HG02973 (cell line): ENCODE measurements around the gene NDUFA6.
A peak's percentile ranks its signal among the peaks of the same experiment; 100 is the strongest.
"Not testable (repeated sequence)": the region's sequence is repeated elsewhere in the genome, so short reads cannot be mapped to it uniquely, and the experiment has no call there.

Source experiments
- ATAC-seq: cut with Tn5 transposase; IDR thresholded peaks from one replicate; pipeline ENCODE4 v1.9.1; 2021; ENCODE audit warnings: moderate library complexity; ENCODE audit not compliant: unreplicated experiment

The NDUFA6 gene

DNA sequence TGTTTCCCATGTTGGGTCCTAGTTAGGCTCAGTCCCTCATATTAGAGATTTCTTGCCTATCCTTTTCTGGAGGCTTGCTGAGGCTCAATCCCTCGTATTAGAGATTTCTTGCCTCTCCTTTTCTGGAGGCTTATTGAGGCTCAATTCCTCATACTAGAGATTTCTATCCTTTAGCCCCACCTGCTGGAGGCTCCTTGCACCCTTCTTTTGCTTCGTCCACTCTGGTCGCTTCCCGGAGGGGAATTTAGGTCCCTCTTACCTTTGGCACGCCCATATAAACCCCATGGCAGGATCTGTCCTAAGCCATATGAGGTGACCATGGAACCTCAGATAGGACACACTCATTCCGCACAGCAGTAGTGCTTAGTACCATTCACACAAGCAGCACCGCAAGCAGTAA, 24.1 kb upstream of the NDUFA6 start:
- ATAC-seq: no peak

DNA sequence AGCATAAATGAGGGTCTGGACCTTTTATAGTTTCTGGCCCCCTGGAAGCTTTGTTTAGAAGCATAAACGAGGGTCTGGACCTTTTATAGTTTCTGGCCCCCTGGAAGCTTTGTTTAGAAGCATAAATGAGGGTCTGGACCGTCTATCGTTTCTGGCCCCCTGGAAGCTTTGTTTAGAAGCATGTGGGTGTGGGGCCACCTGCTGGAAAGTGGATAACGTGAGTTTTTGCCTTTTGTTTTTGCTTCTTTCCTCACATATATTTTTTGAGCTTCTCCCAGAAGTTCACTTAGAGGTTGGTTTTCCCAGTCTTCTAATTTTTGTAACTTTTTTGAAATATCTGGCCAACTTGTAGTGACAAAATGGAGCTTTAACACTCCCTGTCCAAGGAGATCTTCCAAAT, 22.2 kb upstream of the NDUFA6 start:
- not testable (repeated sequence) for ATAC-seq

DNA sequence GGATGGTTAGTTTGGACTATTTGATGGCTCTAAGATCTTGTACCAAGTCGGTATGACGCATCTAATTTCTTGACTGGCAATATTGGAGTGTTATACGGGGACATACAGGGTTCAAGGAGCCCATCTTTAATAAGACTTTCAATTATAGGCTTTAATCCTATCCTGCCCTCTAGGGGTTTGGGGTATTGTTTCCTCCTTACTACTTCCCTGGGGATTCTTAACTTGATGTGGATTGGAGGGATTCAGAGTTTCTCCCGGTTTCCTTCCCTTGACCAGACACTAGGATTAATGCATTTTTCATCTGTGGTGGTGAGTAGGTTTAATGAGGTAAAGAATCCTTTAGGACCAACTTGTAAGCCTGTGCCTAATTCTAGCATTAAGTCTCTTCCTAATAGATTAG, 21.2 kb upstream of the NDUFA6 start:
- no peak for ATAC-seq

DNA sequence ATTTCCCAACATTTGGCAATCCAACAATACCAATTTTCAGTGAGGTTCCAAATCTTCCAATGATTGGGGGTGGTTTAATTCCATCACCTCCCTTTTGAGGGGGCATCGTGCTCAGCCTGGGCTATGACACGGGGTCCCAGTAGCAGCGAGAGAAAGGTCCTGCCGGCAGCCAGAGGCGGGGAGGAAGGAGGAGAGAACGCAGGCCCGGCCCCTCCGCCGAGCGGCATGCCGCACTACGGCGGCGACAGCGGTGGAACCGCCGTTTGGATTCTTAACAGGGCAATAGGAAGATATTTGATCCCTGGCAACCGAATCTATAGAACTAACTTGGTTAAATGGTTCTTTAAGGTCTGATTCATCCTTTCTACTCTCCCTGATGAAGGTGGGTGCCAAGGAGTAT, 18.3 kb upstream of the NDUFA6 start:
- no peak for ATAC-seq

DNA sequence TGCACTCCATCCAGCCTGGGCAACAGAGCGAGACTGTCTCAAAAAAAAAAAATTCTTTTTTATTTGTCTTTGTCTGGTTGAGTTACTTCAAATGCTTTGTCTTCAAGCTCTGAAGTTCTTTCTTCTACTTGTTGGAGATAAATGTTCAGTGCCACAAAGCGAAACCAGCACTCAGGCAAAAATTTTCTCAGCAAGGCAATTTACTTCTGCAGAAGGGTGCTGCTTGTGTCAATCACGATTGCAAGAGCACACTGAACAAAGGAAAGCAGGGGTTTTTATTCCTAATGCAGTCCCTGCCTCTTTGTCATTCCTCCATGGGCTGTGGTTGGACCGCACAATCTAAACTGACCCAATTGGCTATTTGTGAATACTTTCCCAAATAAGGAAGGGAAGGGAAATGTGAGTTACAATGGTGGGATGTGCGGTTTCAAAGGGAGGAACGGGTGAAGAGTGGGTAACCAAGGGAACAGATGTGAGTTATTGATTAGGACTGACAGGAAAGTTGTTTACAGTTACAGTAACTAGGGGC, 13.8 kb upstream of the NDUFA6 start:
- ATAC-seq: not testable (repeated sequence)

DNA sequence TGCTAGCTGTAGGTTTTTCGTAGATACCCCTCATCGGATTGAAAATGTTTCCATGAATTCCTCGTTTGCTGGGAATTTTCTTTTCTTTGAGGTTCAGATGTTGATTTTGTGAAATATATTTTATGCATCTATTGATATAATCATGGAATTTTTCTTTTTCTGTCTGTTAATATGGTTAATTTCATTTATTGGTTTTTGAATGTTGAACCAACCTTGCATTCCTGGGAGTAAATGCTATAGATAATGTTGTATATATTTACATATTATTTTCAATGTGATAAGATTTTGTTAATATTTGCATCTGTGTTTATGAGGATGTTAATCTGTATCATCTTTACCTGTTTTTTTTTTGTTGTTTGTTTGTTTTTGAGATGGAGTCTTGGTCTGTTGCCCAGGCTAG, 10.6 kb upstream of the NDUFA6 start:
- ATAC-seq: no peak

DNA sequence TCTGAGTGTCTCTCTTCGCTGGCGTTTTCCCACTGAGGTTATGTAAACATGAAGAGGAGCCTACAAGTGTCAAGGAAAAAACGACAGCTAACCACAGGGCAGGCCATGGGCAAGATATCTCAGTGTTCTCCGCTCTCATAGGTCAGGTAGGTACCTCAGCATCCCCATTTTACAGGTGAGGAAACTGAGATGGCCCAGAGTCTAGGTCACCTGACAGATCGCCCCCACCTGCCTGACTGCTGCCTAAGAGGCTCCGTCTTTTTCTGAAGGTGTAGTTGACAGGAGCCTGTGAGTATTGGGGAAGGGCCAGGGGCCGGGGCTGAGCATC, 847 bp upstream of the NDUFA6 start:
- ATAC-seq: no peak

DNA sequence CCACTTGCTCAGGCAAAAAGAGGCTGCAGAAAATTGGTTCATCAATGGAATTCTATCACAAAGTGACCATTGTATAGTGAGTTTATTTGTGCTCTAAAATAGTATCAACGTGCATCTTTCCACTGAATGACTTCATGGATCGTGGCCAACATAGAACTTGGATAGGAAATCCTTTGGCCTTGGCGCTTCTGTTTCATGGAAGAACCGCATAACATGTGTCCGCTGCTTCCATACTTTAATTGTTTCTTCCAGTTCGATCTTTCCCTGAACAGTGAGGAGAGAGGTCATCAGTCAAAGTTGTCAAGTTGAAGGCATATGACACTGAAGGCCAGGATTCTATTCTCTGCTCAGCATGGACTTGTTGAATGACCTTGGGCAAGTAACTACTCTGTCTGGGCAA, 4.5 kb downstream of the NDUFA6 start:
- ATAC-seq: no peak

DNA sequence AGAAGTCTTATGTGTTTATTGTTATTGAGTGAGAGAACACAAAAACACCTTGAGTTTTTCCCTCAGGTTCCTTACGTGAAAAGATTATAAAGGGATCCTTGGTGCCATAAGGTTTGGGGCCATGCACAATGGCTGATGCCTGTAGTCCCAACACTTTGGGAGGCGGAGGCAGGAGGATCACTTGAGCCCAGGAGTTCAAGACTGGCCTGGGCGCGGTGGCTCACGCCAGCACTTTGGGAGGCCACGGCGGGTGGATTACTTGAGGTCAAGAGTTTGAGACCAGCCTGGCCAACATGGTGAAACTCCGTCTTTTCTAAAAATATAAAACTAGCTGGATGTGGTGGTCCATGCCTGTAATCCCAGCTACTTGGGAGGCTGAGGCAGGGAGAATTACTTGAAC, 5.7 kb downstream of the NDUFA6 start:
- no peak for ATAC-seq

DNA sequence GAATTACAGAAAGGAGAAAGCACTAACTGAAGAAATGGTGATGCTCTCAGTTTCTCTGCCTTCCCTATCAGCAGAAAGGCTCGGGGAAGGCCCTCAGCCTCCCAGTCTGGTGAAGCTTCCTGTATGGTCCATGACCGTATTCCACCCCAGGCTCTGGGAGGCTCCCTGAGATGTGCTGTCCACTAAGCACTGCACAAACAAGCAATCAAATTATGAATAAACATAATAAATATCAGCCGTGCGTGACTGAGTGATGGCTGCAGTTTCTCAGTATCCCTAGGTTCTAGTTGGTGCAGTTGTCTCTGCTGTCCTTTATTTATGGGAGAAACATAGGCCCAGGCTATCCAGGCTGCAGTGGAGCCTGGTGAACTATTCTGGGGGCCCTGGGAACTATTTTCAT, 7.5 kb downstream of the NDUFA6 start:
- no peak for ATAC-seq

DNA sequence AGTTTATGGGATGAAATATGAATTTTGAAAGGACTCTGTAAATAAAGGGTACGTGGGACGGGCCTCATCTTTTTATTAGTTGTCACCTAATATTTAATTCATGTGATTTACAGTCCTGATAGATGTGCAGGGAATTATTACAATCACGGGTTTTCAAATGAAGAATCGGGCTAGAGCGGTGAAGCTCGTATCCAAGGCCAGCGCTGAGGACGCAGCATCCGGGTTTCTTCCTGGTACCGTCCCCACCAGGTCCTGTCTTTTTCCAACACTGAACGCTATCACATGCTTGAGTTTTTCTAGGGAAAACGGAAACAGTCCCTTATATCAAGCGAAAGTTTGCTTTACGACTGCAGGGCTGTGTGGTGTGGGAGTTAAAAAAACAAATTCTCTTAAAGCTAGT, 10.3 kb downstream of the NDUFA6 start:
- no peak for ATAC-seq

DNA sequence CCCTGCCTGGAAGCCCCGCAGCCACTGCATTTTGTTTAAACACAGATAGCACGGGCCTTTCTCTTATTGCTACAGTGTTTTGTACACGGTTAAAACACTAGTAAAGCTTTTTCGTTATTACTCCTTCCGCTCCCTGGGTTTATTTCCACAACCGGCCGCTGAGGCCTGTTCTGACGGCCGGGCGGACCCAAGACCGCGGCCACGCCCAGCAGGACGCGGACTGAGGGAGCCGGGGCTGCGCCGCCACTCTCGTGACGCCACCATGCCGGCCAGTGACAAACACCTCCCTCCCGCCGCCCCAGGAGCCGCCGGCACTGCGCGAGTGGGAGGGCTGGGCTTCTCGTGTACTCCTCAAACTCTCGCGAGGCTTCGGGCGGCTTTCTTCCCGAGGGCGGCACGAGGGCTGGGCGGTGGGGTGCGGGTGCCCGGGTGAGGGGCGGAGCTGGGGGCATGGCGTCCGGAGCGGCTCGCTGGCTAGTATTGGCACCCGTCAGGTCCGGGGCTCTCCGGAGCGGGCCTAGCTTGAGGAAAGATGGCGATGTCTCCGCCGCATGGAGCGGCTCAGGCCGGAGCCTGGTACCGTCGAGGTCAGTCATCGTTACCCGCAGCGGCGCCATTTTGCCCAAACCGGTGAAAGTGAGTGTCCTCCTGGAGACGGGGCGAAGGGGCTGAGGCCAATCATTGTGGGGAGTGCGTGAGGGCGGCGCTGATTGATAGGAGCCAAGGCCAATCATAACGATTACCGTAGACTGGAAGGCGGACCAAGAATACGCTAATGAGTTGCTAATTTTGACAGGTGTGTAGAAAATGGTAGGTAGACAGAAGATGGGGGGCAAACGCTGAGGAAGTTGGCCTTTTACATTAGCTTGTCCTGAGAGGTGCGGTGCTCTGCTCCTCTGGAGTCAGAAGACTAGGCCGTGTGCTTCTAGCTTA, 11.0 kb downstream of the NDUFA6 start, which contains the start of gene SMDT1:
Gene SMDT1 (plus strand): TSS at position 382 of the 933 bp plus-strand sequence. CDS start 69 bp downstream, at position 451.
- ATAC-seq: peak; percentile 70

DNA sequence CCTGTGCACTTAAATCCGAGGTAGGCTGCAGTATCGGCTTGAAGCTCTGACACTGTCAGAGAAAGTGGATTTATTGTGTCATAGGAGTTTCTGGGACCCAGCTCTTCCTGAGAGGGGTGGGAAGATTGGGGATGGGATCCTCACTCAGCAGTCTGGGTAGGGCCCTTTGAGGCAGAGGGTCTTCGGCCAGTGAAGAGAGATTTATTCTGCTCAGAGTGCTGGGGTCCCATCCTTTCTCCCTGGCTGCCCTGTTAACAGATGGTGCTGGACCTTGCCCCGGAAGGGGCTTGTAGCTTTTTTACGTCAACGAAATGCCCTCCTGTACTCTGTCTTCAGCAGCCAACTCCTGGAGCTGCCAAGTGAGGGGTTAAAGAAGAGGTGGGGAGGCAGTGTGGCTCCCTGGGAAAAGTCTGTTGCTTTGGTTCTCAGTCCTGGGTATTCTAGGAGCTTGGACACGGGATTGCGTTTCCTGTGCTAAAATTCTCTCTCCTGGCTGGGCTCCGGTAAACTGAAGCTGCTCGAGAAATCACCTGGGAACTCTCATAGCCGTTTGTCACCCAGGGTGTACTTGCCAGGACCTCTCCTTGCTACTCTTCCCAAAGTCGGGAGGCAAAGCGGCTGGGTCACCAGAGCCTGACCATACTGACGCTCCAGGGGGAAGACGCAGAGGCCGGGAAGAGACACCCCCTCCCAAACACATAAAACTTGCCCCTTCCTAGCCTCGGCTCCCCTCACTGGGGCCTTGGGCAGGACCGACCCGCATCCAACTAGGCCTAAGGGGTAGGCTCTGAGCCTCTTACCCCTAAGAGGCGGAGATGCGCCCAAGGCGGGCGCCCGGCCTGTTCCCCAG, 11.9 kb downstream of the NDUFA6 start:
- ATAC-seq: no peak

DNA sequence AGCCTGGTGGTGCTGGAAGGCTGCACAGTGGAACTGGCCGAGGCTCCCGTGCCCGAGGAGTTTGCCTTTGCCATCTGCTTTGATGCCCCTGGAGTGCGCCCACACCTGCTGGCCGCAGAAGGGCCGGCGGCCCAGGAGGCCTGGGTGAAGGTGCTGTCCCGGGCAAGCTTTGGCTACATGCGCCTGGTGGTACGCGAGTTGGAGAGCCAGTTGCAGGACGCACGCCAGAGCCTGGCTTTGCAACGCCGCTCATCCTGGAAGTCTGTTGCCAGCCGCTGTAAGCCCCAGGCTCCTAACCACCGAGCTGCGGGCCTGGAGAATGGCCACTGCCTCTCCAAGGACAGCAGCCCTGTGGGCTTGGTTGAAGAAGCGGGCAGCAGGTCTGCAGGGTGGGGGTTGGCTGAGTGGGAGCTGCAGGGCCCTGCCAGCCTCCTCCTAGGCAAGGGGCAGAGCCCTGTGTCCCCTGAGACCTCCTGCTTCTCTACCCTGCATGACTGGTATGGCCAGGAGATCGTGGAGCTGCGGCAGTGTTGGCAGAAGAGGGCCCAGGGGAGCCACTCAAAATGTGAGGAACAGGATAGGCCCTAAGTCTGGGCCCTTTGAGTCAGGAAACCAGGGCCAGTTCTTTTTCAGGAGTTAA, 13.0 kb downstream of the NDUFA6 start:
- no peak for ATAC-seq

DNA sequence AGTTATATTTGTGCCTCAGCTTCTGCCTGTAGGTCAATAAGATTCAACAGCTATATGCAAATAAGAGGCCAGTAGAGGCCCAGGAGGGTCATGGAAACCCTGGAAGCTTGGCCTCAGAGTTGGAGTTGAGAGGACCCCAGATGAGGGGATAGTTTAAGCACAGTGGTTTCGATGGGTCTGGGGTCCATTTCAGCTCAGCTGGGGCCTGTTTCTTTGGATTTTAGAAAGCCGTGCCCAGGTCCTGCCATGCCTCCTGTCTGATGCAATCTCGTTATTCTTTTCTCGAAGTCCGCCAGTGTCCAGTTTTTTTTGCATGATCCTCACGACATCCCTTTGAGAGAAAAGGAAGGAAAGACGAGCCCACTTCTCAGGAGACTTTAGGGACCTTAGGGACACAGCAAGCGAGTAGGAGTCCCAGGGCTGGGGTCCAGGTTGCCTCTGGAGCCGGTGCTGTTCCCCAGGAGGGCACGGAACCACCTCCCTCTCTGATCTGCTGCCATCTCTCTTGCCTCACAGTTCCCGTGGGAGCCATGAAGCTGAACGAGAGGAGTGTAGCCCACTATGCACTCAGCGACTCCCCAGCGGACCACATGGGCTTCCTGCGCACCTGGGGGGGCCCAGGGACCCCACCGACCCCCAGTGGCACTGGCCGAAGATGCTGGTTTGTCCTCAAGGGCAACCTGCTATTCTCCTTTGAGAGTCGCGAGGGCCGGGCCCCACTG, 13.6 kb downstream of the NDUFA6 start:
- no peak for ATAC-seq

DNA sequence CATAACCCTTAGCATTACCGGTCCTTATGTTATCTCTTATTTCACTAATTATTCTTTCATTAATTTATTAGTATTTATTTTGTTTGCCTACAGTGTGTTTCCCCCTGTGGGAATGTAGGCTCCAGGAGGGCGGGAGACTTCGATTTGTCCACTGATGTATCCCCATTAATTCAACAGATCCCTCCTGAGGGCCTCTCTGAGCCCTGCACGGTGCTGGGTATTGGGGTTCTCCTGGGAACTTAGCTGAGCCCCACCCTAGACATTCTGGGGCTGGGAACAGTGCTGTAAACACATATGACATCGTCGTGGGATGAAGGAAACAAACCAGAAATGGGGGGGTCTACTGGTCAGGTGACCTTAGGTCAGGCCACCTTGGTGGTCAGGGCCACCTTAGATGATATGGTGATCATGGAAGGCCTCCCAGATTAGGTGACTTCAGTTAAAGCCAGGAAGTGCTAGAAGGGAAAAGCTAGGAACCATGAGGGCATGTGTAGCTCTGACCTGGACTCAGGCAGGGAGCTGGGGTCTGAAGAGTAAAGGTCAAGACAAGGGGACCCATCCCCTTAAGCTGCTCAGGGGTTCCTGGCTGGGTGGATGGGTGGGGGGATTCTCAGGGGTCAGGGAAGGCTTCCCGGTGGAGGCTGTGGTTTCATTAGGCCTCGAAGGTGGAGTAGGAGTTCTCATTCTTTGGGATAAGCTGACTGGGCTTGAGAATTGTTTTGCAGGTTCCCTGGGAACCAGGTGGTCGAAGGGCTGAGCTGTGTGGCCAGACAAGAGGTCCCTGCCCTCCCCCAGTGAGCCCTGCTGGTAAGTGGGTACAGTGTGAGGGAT, 15.5 kb downstream of the NDUFA6 start:
- ATAC-seq: no peak

DNA sequence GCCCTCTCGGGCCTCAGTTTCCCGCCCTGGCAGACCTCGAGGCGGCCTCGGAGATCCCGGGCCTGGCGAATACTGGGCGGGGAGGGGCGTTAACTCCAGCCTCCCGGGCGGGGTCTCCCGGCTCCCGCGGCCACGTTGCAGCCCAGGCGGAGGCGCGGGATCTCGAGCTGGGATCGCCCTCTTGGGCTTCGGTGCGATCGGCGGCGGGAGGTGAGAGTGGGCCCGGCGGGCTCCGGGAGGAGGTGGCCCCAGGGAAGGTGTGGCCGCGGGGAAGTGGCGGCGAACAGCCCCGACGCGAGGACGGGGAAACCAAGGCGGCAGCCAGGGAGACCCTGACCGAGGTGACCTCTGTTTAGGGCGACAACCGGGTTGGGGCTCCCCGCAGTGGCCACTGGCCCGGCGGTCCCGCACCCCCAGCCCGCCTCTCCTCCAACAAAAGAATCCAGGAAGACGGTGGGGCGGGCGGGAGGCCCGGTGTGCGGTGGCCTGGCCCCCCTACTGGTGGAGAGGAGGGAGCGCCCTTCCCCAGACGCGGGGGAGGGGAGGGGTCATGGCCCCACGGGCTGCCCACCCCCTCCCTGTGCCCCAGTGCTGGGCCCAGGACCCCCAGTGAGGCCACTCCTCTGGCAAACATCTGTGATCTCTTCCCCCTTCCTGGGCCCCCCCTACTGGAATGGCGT, 16.3 kb downstream of the NDUFA6 start, which contains the start of gene PHETA2:
Gene PHETA2 (plus strand): TSS at position 117 of the 680 bp plus-strand sequence. CDS start 3,046 bp downstream, outside the sequence.
- no peak for ATAC-seq

DNA sequence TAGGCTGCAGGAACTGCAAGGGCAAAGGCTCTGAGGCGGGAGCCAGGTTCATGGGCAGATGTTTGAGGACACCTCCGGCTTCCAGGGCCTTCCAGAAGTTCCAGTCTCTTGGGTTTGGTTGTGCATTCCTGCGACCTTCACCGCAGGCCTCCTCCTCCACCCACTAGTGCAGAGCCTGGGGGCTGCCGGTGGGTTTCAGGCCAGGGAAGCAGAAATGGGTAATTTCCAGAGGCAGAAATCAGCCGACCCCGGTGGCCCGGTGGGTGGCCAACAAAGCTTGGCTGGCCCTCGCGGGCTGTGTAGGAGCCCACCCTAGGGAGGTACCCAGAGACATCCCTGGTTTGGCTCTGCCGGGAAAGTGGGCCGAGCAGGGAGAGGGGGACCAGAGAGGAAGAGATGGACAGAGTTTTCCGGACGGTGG, 16.9 kb downstream of the NDUFA6 start:
- no peak for ATAC-seq
